H1 (cell line): Measurements from ENCODE around the gene KRT9. TPM values are rescaled to one million over a fixed set of nuclear protein-coding genes. Genes with fewer than 3 reads are reported as not detected.

Experiments
- BRCA1 ChIP-seq: IDR thresholded peaks from 2 replicates; pipeline ENCODE4 v1.6.1; 2012; ENCODE audit warnings: low read depth, low read length, improper control_type of control experiment
- CBX8 ChIP-seq: fragments of 300-800, 300-1000 bp; sonication (generic); IDR thresholded peaks from 2 replicates; pipeline ENCODE4 v1.7.1; 2016; ENCODE audit warnings: low read depth, low read length, borderline replicate concordance
- CEBPB ChIP-seq: IDR thresholded peaks from 2 replicates; pipeline ENCODE4 v1.6.1; 2012; ENCODE audit warnings: low read depth, low read length
- CTBP2 ChIP-seq: IDR thresholded peaks from 2 replicates; pipeline ENCODE4 v1.7.0; 2011; ENCODE audit warnings: borderline replicate concordance, mild to moderate bottlenecking, moderate library complexity, mixed read lengths, low read length; ENCODE audit not compliant: insufficient read depth, insufficient read length
- JUND ChIP-seq: IDR thresholded peaks from 2 replicates; pipeline ENCODE4 v1.6.1; 2011; ENCODE audit warnings: mild to moderate bottlenecking, improper control_type of control experiment, low read length
- MAFK ChIP-seq: IDR thresholded peaks from 2 replicates; pipeline ENCODE4 v1.6.1; 2012; ENCODE audit warnings: low read depth, mild to moderate bottlenecking, improper control_type of control experiment, low read length
- NRF1 ChIP-seq: IDR thresholded peaks from 2 replicates; pipeline ENCODE4 v1.6.1; 2011; ENCODE audit warnings: mild to moderate bottlenecking, low read depth, low read length, improper control_type of control experiment
- PHF8 ChIP-seq: fragments of 200-600 bp; sonication (generic); conservative IDR thresholded peaks from 2 replicates; pipeline ENCODE4 v1.7.1; 2012; ENCODE audit warnings: low read depth, mild to moderate bottlenecking, inconsistent platforms, low read length, moderate library complexity
- POLR2A ChIP-seq, 2 experiments: IDR thresholded peaks; 1 replicate in 1 of 2; 2 replicates in 1 of 2; pipeline ENCODE4 v1.6.1; 2011; ENCODE audit warnings: low read depth in 2 of 2, low read length in 2 of 2, mild to moderate bottlenecking in 2 of 2; ENCODE audit errors: control extremely low read depth in 1 of 2
- SP2 ChIP-seq: IDR thresholded peaks from 2 replicates; pipeline ENCODE4 v1.6.1; 2012; ENCODE audit warnings: mild to moderate bottlenecking, low read length, inconsistent platforms
- SP4 ChIP-seq: IDR thresholded peaks from 2 replicates; pipeline ENCODE4 v1.6.1; 2012; ENCODE audit warnings: low read length, inconsistent platforms
- TAF1 ChIP-seq: IDR thresholded peaks from 2 replicates; pipeline ENCODE4 v1.6.1; 2011; ENCODE audit warnings: mild to moderate bottlenecking, low read depth, low read length
- TBP ChIP-seq: IDR thresholded peaks from 2 replicates; pipeline ENCODE4 v1.6.1; 2011; ENCODE audit warnings: low read depth, low read length, improper control_type of control experiment
- TCF12 ChIP-seq: IDR thresholded peaks from 2 replicates; pipeline ENCODE4 v1.6.1; 2011; ENCODE audit warnings: low read depth, mild to moderate bottlenecking, low read length
- polyA plus RNA-seq, 7 experiments: library from polyadenylated mRNA; depleted of rRNA in 3 of 7; stranded (reverse) in 5 of 7; unstranded in 2 of 7; fragments of >200 nt in 5 of 7; fragments of 200-250 nt in 2 of 7; gene quantifications; 1 replicate in 5 of 7; 2 replicates in 1 of 7; 4 replicates in 1 of 7; pipeline versions ENCODE4 v1.2.1 to v1.2.3, GENCODE V29; 2011 to 2013; ENCODE audit warnings: missing spikeins in 2 of 7, mixed read lengths in 2 of 7
- total RNA-seq: library from RNA; stranded (reverse); fragmentation: NEBNext Ultra II Directional; extraction: Animal tissue kit (Norgen Biotek cat#: 25700); gene quantifications from 2 replicates; pipeline ENCODE4 v1.2.1, GENCODE V29; 2021
- TF ChIP-seq, protein P1 (sequence below), 3 experiments: IDR thresholded peaks; 1 replicate in 2 of 3; 2 replicates in 1 of 3; pipeline versions ENCODE4 v1.5.1 to v1.6.1; 2011; ENCODE audit warnings: low read length in 3 of 3, mild to moderate bottlenecking in 3 of 3, inconsistent platforms in 2 of 3, low read depth in 1 of 3, moderate library complexity in 1 of 3; ENCODE audit not compliant: insufficient read depth in 1 of 3; ENCODE audit errors: control extremely low read depth in 1 of 3
- TF ChIP-seq, protein P2 (sequence below): IDR thresholded peaks from 2 replicates; pipeline ENCODE4 v1.6.1; 2012; ENCODE audit warnings: inconsistent platforms
- TF ChIP-seq, protein P3 (sequence below): IDR thresholded peaks from 2 replicates; pipeline ENCODE4 v1.6.1; 2012; ENCODE audit warnings: low read length, inconsistent platforms
- TF ChIP-seq, protein P4 (sequence below): IDR thresholded peaks from 2 replicates; pipeline ENCODE4 v1.6.1; 2011; ENCODE audit warnings: low read length, improper control_type of control experiment

Gene KRT9
- total and polyA plus RNA-seq, 2 of the 8 experiments (the other 6 are each of a cell fraction or from before 2014, with no cell fraction given), result not detected

DNA sequence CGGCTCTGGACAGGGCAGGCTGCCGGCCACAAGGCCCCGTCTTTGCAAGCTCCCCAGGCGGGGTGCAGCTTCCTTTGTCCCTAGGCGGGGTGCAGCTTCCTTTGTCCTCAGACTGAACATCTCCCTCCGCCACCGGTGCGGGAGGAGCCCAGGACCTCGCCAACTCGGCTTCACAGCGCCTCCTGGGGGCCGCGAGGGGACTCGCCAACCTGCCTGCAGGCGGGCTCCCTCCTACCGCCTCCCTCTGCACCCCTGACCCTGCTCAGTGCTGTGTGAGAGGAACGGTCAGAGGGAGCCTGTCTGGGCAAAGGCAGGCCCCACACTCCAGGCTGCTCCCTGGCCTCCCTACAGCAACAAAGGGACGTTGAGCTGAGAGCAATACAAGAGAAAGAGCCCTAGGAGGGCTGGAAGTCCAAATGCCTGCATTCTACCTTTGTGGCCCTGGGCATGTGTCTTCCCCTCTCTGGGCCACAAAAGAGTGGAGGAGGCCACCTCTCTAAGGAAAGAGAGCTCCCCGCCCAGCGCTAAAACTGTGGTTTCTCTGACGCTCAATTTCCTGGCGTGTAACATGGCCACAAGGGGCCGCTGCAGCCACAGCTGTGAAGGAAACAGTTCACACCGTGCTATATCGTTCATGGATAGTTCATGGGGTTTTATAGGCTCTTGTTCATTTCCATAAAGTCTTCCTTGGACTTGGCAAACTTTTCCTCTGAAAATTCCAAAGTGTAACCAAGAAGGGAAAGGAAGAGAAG is 22.8 kb downstream of the KRT9 start (continued):
- TF ChIP-seq CTBP2 (no peak), SP4 (0 out of 2 replicates have a peak, but pooled peaks have one; percentile 54), CEBPB (no peak), POLR2A (IDR thresholded peaks at IDR 0.05; ENCODE audit: control extremely low read depth in 1 of 2, low read depth in 2 of 2, low read length in 2 of 2) (peak in 1 of 2 experiments; percentile 63; a peak in 1 of 3 replicates), TAF1 (peak; percentile 24; the same call in 1 of the 2 replicates), TBP (no peak; the same call in 1 of the 2 replicates), JUND (0 out of 2 replicates have a peak, but pooled peaks have one; percentile 16), TCF12 (0 out of 2 replicates have a peak, but pooled peaks have one; percentile 7), NRF1 (no peak), MAFK (no peak), CBX8 (no peak), BRCA1 (no peak), SP2 (no peak), PHF8 (0 out of 2 replicates have a peak, but pooled peaks have one; percentile 22)
- TF ChIP-seq, protein P1, sequence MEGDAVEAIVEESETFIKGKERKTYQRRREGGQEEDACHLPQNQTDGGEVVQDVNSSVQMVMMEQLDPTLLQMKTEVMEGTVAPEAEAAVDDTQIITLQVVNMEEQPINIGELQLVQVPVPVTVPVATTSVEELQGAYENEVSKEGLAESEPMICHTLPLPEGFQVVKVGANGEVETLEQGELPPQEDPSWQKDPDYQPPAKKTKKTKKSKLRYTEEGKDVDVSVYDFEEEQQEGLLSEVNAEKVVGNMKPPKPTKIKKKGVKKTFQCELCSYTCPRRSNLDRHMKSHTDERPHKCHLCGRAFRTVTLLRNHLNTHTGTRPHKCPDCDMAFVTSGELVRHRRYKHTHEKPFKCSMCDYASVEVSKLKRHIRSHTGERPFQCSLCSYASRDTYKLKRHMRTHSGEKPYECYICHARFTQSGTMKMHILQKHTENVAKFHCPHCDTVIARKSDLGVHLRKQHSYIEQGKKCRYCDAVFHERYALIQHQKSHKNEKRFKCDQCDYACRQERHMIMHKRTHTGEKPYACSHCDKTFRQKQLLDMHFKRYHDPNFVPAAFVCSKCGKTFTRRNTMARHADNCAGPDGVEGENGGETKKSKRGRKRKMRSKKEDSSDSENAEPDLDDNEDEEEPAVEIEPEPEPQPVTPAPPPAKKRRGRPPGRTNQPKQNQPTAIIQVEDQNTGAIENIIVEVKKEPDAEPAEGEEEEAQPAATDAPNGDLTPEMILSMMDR (IDR thresholded peaks at IDR 0.05; ENCODE audit: control extremely low read depth in 1 of 3, insufficient read depth in 1 of 3, low read depth in 1 of 3, low read length in 3 of 3), result peak; percentile 87 to 97 (median 96)
- TF ChIP-seq, protein P2, sequence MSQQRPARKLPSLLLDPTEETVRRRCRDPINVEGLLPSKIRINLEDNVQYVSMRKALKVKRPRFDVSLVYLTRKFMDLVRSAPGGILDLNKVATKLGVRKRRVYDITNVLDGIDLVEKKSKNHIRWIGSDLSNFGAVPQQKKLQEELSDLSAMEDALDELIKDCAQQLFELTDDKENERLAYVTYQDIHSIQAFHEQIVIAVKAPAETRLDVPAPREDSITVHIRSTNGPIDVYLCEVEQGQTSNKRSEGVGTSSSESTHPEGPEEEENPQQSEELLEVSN, result no peak; the same call in 1 of the 2 replicates
- TF ChIP-seq, protein P3, sequence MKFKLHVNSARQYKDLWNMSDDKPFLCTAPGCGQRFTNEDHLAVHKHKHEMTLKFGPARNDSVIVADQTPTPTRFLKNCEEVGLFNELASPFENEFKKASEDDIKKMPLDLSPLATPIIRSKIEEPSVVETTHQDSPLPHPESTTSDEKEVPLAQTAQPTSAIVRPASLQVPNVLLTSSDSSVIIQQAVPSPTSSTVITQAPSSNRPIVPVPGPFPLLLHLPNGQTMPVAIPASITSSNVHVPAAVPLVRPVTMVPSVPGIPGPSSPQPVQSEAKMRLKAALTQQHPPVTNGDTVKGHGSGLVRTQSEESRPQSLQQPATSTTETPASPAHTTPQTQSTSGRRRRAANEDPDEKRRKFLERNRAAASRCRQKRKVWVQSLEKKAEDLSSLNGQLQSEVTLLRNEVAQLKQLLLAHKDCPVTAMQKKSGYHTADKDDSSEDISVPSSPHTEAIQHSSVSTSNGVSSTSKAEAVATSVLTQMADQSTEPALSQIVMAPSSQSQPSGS, result no peak
- TF ChIP-seq, protein P4, sequence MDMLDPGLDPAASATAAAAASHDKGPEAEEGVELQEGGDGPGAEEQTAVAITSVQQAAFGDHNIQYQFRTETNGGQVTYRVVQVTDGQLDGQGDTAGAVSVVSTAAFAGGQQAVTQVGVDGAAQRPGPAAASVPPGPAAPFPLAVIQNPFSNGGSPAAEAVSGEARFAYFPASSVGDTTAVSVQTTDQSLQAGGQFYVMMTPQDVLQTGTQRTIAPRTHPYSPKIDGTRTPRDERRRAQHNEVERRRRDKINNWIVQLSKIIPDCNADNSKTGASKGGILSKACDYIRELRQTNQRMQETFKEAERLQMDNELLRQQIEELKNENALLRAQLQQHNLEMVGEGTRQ, result no peak
